NB4 (cell line): ENCODE results near the gene PPP1R9B.

Experiments
- CTCF ChIP-seq: IDR thresholded peaks from one replicate; pipeline ENCODE4 v1.5.1; 2012; ENCODE audit warnings: low read depth, low read length
- MAX ChIP-seq: IDR thresholded peaks from 2 replicates; pipeline ENCODE4 v1.6.1; 2011; ENCODE audit warnings: low read depth, low read length
- POLR2A ChIP-seq: IDR thresholded peaks from 2 replicates; pipeline ENCODE4 v1.6.1; 2011; ENCODE audit warnings: mild to moderate bottlenecking; ENCODE audit not compliant: insufficient read length; ENCODE audit errors: extremely low read depth

GRCh38 chr17:50146927-50147665 lies 3.4 kb downstream of the PPP1R9B start:
- TF ChIP-seq POLR2A = no peak
- no peak for TF ChIP-seq CTCF
- TF ChIP-seq MAX = no peak
